Transverse colon (tissue), 4 donors: Measurements from ENCODE around the gene PDE6A.

Source experiments
- CTCF ChIP-seq, 5 experiments: fragments of 200-600 bp in 3 of 5; fragments of 450-650 bp in 2 of 5; sonication (generic) in 3 of 5; IDR thresholded peaks; 1 replicate in 2 of 5; 2 replicates in 3 of 5; pipeline ENCODE4 v1.5.1; 2016 to 2017; ENCODE audit warnings: antibody characterized with exemption in 5 of 5, inconsistent platforms in 3 of 5, mild to moderate bottlenecking in 2 of 5, moderate library complexity in 1 of 5
- POLR2A ChIP-seq: fragments of 450-650 bp; IDR thresholded peaks from one replicate; pipeline ENCODE4 v1.6.1; 2016; ENCODE audit warnings: antibody characterized with exemption, mild to moderate bottlenecking, moderate library complexity
- POLR2AphosphoS5 ChIP-seq, 3 donors: sonication (generic); formaldehyde crosslinking; IDR thresholded peaks; one replicate each; pipeline ENCODE4 v1.6.1; 2016; ENCODE audit warnings: antibody characterized with exemption in 3 of 3

DNA sequence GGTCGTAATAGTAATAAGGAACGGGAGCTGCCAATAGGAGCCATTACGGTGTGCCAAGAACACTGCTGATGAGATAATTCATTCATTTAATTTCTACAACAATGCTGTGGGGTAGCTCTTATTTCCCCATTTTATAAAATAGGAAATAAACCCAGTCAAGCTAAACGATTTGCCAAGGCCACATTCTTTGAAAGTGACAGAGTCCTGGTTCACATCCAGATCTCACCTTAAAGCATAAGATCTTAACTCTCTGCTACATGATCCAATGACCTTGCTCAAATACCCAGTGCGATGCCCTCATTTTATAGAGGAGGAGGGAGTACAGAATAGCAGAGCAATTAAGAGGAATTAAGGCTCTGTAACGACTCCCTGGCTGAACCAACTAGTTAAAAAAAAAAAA is 5.0 kb downstream of the PDE6A start:
- TF ChIP-seq POLR2A (no peak), CTCF (IDR thresholded peaks at IDR 0.05) (no peak), POLR2AphosphoS5 (IDR thresholded peaks at IDR 0.05) (peak in 1 of 3 donors; percentile 12)
